ENCODE measurements around the gene TLE4. TPM values are rescaled to one million over a fixed set of nuclear protein-coding genes. Genes with fewer than 3 reads are reported as not detected.

Gene TLE4
- polyA plus RNA-seq, 3 donors = 21.0 to 107 (median 21.7) TPM

DNA sequence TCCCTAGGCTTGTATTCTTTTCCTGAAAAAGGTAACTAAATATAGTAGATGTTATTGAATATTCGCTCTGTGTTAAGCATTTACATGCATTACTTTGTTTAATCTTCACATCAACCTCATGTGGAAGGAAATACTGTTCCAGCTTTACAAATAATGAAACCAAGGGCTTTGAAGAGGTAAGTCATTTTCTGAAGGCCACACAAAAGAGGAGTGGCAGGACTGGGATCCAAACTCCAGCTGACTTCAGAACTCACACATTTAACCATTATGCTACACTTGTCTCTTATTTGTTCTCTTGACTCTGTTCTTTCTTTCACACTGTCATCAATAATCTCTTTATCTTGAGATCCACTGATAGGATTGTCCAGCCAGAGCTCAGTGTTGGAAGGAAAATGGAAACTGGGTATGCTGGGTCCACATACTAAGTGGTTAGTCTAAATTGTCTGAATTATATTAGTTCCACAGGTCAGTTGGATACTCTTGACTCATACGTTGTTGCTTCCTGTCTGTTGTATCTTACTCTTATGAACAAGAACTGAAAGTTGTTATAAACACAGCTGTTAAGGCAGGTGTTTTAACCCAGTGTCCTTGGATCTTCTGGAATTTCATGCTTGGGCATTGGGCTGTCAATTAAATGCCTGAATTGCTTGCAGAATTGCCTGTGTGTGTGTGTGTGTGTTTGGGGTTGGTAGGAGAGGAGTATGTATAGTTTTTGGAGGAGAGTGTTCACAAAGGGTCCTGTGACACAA is 65.6 kb downstream of the TLE4 start:
- WGBS (ENCODE audit: insufficient coverage) = 0% methylated on average over 1 of the region's 2 CpGs
- no peak overlapping the region for H3K4me2 ChIP-seq (replicated peaks; ENCODE audit: extremely low read depth, low read length, poor library complexity, severe bottlenecking)
- peak overlapping the region in 1 of 2 donors; percentile 37 for H3K27ac ChIP-seq (ENCODE audit: low read depth in 1 of 2, low read length in 2 of 2)
- H3K4me1 Mint-ChIP-seq = peaks cover 37% of the 10 kb centered on the region
- H3K4me3 Mint-ChIP-seq = no peak overlapping the region
- TF ChIP-seq, protein P1, sequence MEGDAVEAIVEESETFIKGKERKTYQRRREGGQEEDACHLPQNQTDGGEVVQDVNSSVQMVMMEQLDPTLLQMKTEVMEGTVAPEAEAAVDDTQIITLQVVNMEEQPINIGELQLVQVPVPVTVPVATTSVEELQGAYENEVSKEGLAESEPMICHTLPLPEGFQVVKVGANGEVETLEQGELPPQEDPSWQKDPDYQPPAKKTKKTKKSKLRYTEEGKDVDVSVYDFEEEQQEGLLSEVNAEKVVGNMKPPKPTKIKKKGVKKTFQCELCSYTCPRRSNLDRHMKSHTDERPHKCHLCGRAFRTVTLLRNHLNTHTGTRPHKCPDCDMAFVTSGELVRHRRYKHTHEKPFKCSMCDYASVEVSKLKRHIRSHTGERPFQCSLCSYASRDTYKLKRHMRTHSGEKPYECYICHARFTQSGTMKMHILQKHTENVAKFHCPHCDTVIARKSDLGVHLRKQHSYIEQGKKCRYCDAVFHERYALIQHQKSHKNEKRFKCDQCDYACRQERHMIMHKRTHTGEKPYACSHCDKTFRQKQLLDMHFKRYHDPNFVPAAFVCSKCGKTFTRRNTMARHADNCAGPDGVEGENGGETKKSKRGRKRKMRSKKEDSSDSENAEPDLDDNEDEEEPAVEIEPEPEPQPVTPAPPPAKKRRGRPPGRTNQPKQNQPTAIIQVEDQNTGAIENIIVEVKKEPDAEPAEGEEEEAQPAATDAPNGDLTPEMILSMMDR (IDR thresholded peaks at IDR 0.05) = no peak
- peaks cover 3 to 34% of the 10 kb centered on the region in 2 donors for H3K36me3 ChIP-seq (replicated peaks in 1 of 2; ENCODE audit: control insufficient read depth in 1 of 2, insufficient read depth in 2 of 2, low read length in 2 of 2)
- peaks cover 0 to 4% (median 1%) of the 10 kb centered on the region in 7 donors for H3K9me3 Mint-ChIP-seq
- intact Hi-C loops (cut with micrococcal nuclease) = no loop called here
- DNase-seq = no peak
- no peaks in the 10 kb centered on the region for H3K27me3 ChIP-seq (ENCODE audit: control insufficient read depth in 2 of 2, insufficient read depth in 2 of 2, low read length in 2 of 2)
- peaks cover 84% of the 10 kb centered on the region for H3K79me2 ChIP-seq (ENCODE audit: insufficient read depth, low read length)
- peaks cover 0 to 1% (median 0%) of the 10 kb centered on the region in 3 donors for H3K27me3 Mint-ChIP-seq (ENCODE audit: low read depth in 3 of 3)
- H2AFZ ChIP-seq (ENCODE audit: insufficient read depth, low read depth, low read length, poor library complexity, severe bottlenecking) = no peak overlapping the region
- H3K27ac Mint-ChIP-seq = peak overlapping the region in 3 of 7 donors; percentile 4 to 48 (median 13)
- H3K9me3 ChIP-seq (replicated peaks in 1 of 2; ENCODE audit: control insufficient read depth in 1 of 2, insufficient read depth in 1 of 2, low read length in 2 of 2) = no peaks in the 10 kb centered on the region
- peaks cover 88% of the 10 kb centered on the region for H4K20me1 ChIP-seq (ENCODE audit: insufficient read depth, low read length)
- peaks cover 6 to 13% of the 10 kb centered on the region in 2 donors for H3K4me1 ChIP-seq (ENCODE audit: control insufficient read depth in 1 of 2, insufficient read depth in 2 of 2, low read length in 2 of 2)
- H3K4me3 ChIP-seq (replicated peaks in 1 of 3; ENCODE audit: low read depth in 2 of 3, low read length in 3 of 3) = no peak overlapping the region
- H3K36me3 Mint-ChIP-seq = peaks cover 43 to 56% of the 10 kb centered on the region in 2 donors
- H3K9ac ChIP-seq (ENCODE audit: insufficient read depth, low read length, poor library complexity, severe bottlenecking) = no peak overlapping the region

DNA sequence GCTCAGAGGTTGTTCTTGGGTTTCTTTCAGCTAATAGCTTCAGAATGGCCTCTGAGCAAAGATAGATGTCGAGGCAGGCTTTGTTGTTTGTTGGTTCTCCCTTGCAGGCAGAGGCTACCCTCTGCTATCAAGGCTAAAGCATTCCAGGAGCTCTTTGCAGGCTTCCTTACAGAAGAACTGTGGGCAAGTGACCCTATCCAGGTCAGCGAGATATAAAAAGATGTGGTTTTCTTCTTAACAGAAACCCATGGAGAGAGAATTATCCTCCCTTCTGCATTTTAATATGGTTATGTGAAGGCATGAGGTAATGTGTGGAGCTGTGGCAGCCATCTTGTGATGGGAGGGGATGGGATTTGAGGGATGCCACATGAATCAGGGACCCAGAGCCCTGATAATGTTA is 67.0 kb downstream of the TLE4 start:
- no peak overlapping the region for H3K9ac ChIP-seq (ENCODE audit: insufficient read depth, low read length, poor library complexity, severe bottlenecking)
- peaks cover 88% of the 10 kb centered on the region for H4K20me1 ChIP-seq (ENCODE audit: insufficient read depth, low read length)
- H3K9me3 ChIP-seq (replicated peaks in 1 of 2; ENCODE audit: control insufficient read depth in 1 of 2, insufficient read depth in 1 of 2, low read length in 2 of 2) = peaks cover under 1 to 6% of the 10 kb centered on the region in 2 donors
- peak overlapping the region in 1 of 7 donors; percentile 32 for H3K27ac Mint-ChIP-seq
- peaks cover 8 to 47% of the 10 kb centered on the region in 2 donors for H3K36me3 ChIP-seq (replicated peaks in 1 of 2; ENCODE audit: control insufficient read depth in 1 of 2, insufficient read depth in 2 of 2, low read length in 2 of 2)
- H3K79me2 ChIP-seq (ENCODE audit: insufficient read depth, low read length) = peaks cover 84% of the 10 kb centered on the region
- peaks cover 2 to 10% (median 7%) of the 10 kb centered on the region in 7 donors for H3K9me3 Mint-ChIP-seq
- intact Hi-C loops (cut with micrococcal nuclease) = no loop called here
- H2AFZ ChIP-seq (ENCODE audit: insufficient read depth, low read depth, low read length, poor library complexity, severe bottlenecking) = no peak overlapping the region
- no peak overlapping the region for H3K4me2 ChIP-seq (replicated peaks; ENCODE audit: extremely low read depth, low read length, poor library complexity, severe bottlenecking)
- H3K27ac ChIP-seq (ENCODE audit: low read depth in 1 of 2, low read length in 2 of 2) = no peak overlapping the region
- no peaks in the 10 kb centered on the region for H3K4me1 ChIP-seq (ENCODE audit: control insufficient read depth in 1 of 2, insufficient read depth in 2 of 2, low read length in 2 of 2)
- TF ChIP-seq, protein P1 (IDR thresholded peaks at IDR 0.05) = no peak
- peaks cover 0 to 1% (median 0%) of the 10 kb centered on the region in 3 donors for H3K27me3 Mint-ChIP-seq (ENCODE audit: low read depth in 3 of 3)
- H3K4me3 Mint-ChIP-seq = no peak overlapping the region
- no peak for DNase-seq
- peaks cover 49 to 58% of the 10 kb centered on the region in 2 donors for H3K36me3 Mint-ChIP-seq
- H3K27me3 ChIP-seq (ENCODE audit: control insufficient read depth in 2 of 2, insufficient read depth in 2 of 2, low read length in 2 of 2) = no peaks in the 10 kb centered on the region
- WGBS (ENCODE audit: insufficient coverage) = 100% methylated on average over 1 of the region's 2 CpGs
- H3K4me3 ChIP-seq (replicated peaks in 1 of 3; ENCODE audit: low read depth in 2 of 3, low read length in 3 of 3) = no peak overlapping the region
- H3K4me1 Mint-ChIP-seq = peaks cover 25% of the 10 kb centered on the region

Measured in CD14-positive monocyte (primary cell).